ENCODE measurements around the gene LRRC59.

- TF ChIP-seq CTCF (IDR thresholded peaks at IDR 0.05; ENCODE audit: insufficient read depth, low read length, poor library complexity, severe bottlenecking) (no peak), EZH2phosphoT487 (conservative IDR thresholded peaks at IDR 0.05; ENCODE audit: low read length) (no peak)
These were observed 43.6 kb downstream of the LRRC59 start for GRCh38 chr17:50353600-50354195.

Measured in SU-DHL-6 (cell line).